Endothelial cell of umbilical vein (primary cell): ENCODE measurements around the gene ZNF740. TPM values are rescaled to one million over a fixed set of nuclear protein-coding genes. Genes with fewer than 3 reads are reported as not detected.
A peak's percentile ranks its signal among the peaks of the same experiment; 100 is the strongest.

Experiments
- BruUV-seq: library from RNA; stranded (reverse); fragments of 400-500 nt; replicated peaks from 2 replicates; lab custom pipeline; 2021; lab: Mats Ljungman, UMichigan
- CTCF ChIA-PET: fragments of 300-600, 350-600 bp; sonication (Branson Sonifier 250); formaldehyde crosslinking; loops from one replicate; lab custom pipeline; 2021; ENCODE audit warnings: antibody characterized with exemption, inconsistent platforms; lab: Charles Lee
- POLR2A ChIA-PET: fragments of 300-600, 350-600 bp; sonication (Branson Sonifier 250); formaldehyde crosslinking; loops from one replicate; lab custom pipeline; 2021; ENCODE audit warnings: antibody characterized with exemption, inconsistent platforms; lab: Charles Lee
- DNase-seq: peaks from one replicate; pipeline ENCODE4 v3.0.0-alpha.2; 2011; ENCODE audit warnings: low read depth, low spot score
- FAIRE-seq: peaks from 2 replicates; lab custom pipeline; 2011; peaks lifted over from hg19 to GRCh38; lab: Jason Lieb, UNC
- H2AFZ ChIP-seq: 2 replicates; pipeline ENCODE4 v1.6.0; 2012; ENCODE audit warnings: low read depth, low read length, control low read depth, inconsistent platforms
- H3K27ac ChIP-seq: 2 replicates; pipeline ENCODE4 v1.5.1; 2011; ENCODE audit warnings: low read depth, mild to moderate bottlenecking, control low read depth, low read length, moderate library complexity; ENCODE audit not compliant: insufficient read depth
- H3K27me3 ChIP-seq, 2 experiments: 2 replicates each; pipeline versions ENCODE4 v1.6.0 to v1.6.1; 2011; ENCODE audit warnings: low read length in 2 of 2, mixed read lengths in 1 of 2; ENCODE audit not compliant: control insufficient read depth in 2 of 2, insufficient read depth in 2 of 2
- H3K36me3 ChIP-seq, 2 experiments: 2 replicates in 1 of 2; 3 replicates in 1 of 2; pipeline ENCODE4 v1.5.1; 2011; ENCODE audit warnings: low read length in 2 of 2, mild to moderate bottlenecking in 1 of 2, moderate library complexity in 1 of 2; ENCODE audit not compliant: control insufficient read depth in 2 of 2, insufficient read depth in 2 of 2; ENCODE audit errors: extremely low read depth in 1 of 2
- H3K4me1 ChIP-seq: 3 replicates; pipeline ENCODE4 v1.5.1; 2011; ENCODE audit warnings: mild to moderate bottlenecking, low read length; ENCODE audit not compliant: control insufficient read depth, insufficient read depth; ENCODE audit errors: extremely low read depth
- H3K4me2 ChIP-seq: 2 replicates; pipeline ENCODE4 v1.6.1; 2011; ENCODE audit warnings: low read length, control low read depth, mixed read lengths; ENCODE audit not compliant: insufficient read depth
- H3K4me3 ChIP-seq, 3 experiments: fragments of 200-600 bp in 1 of 3; sonication (generic), shearing (Covaris generic) in 1 of 3; replicated peaks in 1 of 3; 2 replicates each; pipeline ENCODE4 v1.5.1; 2011 to 2016; ENCODE audit warnings: control low read depth in 3 of 3, low read length in 3 of 3, mild to moderate bottlenecking in 2 of 3, inconsistent platforms in 1 of 3, low read depth in 1 of 3, moderate library complexity in 1 of 3; ENCODE audit not compliant: insufficient read depth in 1 of 3
- H3K79me2 ChIP-seq: 2 replicates; pipeline ENCODE4 v1.6.0; 2012; ENCODE audit warnings: low read length, inconsistent platforms; ENCODE audit not compliant: control insufficient read depth, insufficient read depth
- H3K9ac ChIP-seq: replicated peaks from 2 replicates; pipeline ENCODE3; 2011; ENCODE audit warnings: low read length, control low read depth; ENCODE audit not compliant: insufficient read depth; ENCODE audit errors: extremely low read depth
- H3K9me1 ChIP-seq: replicated peaks from 3 replicates; pipeline ENCODE4 v1.6.0; 2011; ENCODE audit warnings: mild to moderate bottlenecking, low read length; ENCODE audit not compliant: control insufficient read depth, insufficient read depth; ENCODE audit errors: extremely low read depth
- H3K9me3 ChIP-seq: replicated peaks from 2 replicates; pipeline ENCODE4 v1.5.1; 2012; ENCODE audit warnings: low read length, inconsistent platforms; ENCODE audit not compliant: control insufficient read depth, insufficient read depth
- H4K20me1 ChIP-seq: replicated peaks from 2 replicates; pipeline ENCODE3; 2011; ENCODE audit warnings: mild to moderate bottlenecking, low read length; ENCODE audit not compliant: control insufficient read depth, insufficient read depth; ENCODE audit errors: extremely low read depth
- CTCF ChIP-seq, 2 donors: IDR thresholded peaks; 1 replicate in 1 of 2; 2 replicates in 1 of 2; pipeline ENCODE4 v1.5.1; 2011; ENCODE audit warnings: low read length in 2 of 2, mild to moderate bottlenecking in 2 of 2, moderate library complexity in 2 of 2, control low read depth in 1 of 2, inconsistent platforms in 1 of 2, low read depth in 1 of 2; ENCODE audit not compliant: insufficient read depth in 1 of 2; ENCODE audit errors: extremely low read depth in 1 of 2
- EZH2 ChIP-seq: IDR thresholded peaks from 2 replicates; pipeline ENCODE4 v1.6.1; 2012; ENCODE audit warnings: borderline replicate concordance, low read depth, mild to moderate bottlenecking, moderate library complexity, low read length, inconsistent platforms; ENCODE audit not compliant: severe bottlenecking
- FOS ChIP-seq: IDR thresholded peaks from 2 replicates; pipeline ENCODE4 v1.6.1; 2011; ENCODE audit warnings: mild to moderate bottlenecking, low read length, moderate library complexity, borderline replicate concordance; ENCODE audit not compliant: insufficient read depth
- GATA2 ChIP-seq: IDR thresholded peaks from 2 replicates; pipeline ENCODE4 v1.7.0; 2011; ENCODE audit warnings: low read depth, mild to moderate bottlenecking, moderate library complexity, mixed read lengths, low read length; ENCODE audit not compliant: insufficient read length, insufficient read depth
- JUN ChIP-seq: IDR thresholded peaks from 2 replicates; pipeline ENCODE4 v1.6.1; 2011; ENCODE audit warnings: borderline replicate concordance, low read depth; ENCODE audit not compliant: insufficient read length, insufficient read depth
- MAX ChIP-seq: IDR thresholded peaks from 2 replicates; pipeline ENCODE4 v1.6.1; 2011; ENCODE audit not compliant: insufficient read depth, insufficient read length
- MYC ChIP-seq: IDR thresholded peaks from one replicate; pipeline ENCODE4 v1.6.1; 2011; ENCODE audit warnings: mild to moderate bottlenecking, low read depth, low read length
- POLR2A ChIP-seq: IDR thresholded peaks from 2 replicates; pipeline ENCODE4 v1.6.1; 2012; ENCODE audit warnings: low read depth, mild to moderate bottlenecking, control low read depth, low read length
- POLR2AphosphoS5 ChIP-seq: IDR thresholded peaks from 2 replicates; pipeline ENCODE4 v1.6.1; 2012; ENCODE audit warnings: low read depth, mild to moderate bottlenecking, control low read depth, low read length, moderate library complexity; ENCODE audit not compliant: insufficient read depth
- dilution Hi-C: fragments of 300-500 bp; cut with MboI; formaldehyde crosslinking; loops from one replicate; pipeline ENCODE4 v1.15.0; 2019; ENCODE audit warnings: low sequenced_read_pairs; ENCODE audit not compliant: extremely low pct_ligation_motif_present
- intact Hi-C: fragments of 100-400 bp; cut with micrococcal nuclease; formaldehyde crosslinking; loops from one replicate; pipeline ENCODE4 v1.10.0; 2022
- polyA plus RNA-seq, 4 experiments: library from polyadenylated mRNA; depleted of rRNA in 3 of 4; stranded (reverse) in 3 of 4; unstranded in 1 of 4; fragments of >200 nt; gene quantifications; 2 replicates each; pipeline versions ENCODE4 v1.2.1 to v1.2.3, GENCODE V29; 2011 to 2012; ENCODE audit warnings: missing spikeins in 1 of 4
- total RNA-seq: library from RNA; stranded (reverse); gene quantifications from 2 replicates; pipeline ENCODE4 v1.2.3, GENCODE V29; 2021

ZNF740 gene
- total and polyA plus RNA-seq, 2 donors (not counting 3 experiments of a cell fraction or from before 2014, with no cell fraction given), result 10.5 to 38.1 TPM

- Histone ChIP-seq H2AFZ (peak overlapping the region; percentile 14), H3K4me3 (peak overlapping the region; percentile 60 to 91 (median 73)), H3K9me3 (no peaks in the 10 kb centered on the region), H3K4me1 (peaks cover 22% of the 10 kb centered on the region), H3K36me3 (peaks cover 12 to 13% of the 10 kb centered on the region in 2 experiments), H3K9me1 (no peaks in the 10 kb centered on the region), H3K27ac (peak overlapping the region; percentile 1), H3K79me2 (peaks cover 20% of the 10 kb centered on the region), H3K27me3 (no peaks in the 10 kb centered on the region), H3K9ac (peak overlapping the region; percentile 80), H3K4me2 (peak overlapping the region; percentile 74), H4K20me1 (no peaks in the 10 kb centered on the region)
- intact Hi-C loops (loop anchor here (1.0 to 2.0 kb wide), 3 partner anchors 22 to 102 kb away; partner anchors contain the start of gene SPRYD3), dilution Hi-C loops (loop anchor here (10.0 kb wide), 1 partner anchor 46 kb away; no protein-coding TSS in a partner anchor)
- POLR2A ChIA-PET, result interaction anchor here (0.7 to 1.0 kb wide), 2 partner anchors 8 to 102 kb away, joined by 3 to 4 read pairs; partner anchors contain the start of gene SPRYD3
- BruUV-seq, result no TSS peak
- FAIRE-seq (peak; percentile 18), DNase-seq (peak; percentile 80)
- peak; percentile 54 for TF ChIP-seq POLR2A
- TF ChIP-seq CTCF (IDR thresholded peaks at IDR 0.05; ENCODE audit: extremely low read depth in 1 of 2, insufficient read depth in 1 of 2, low read depth in 1 of 2, low read length in 2 of 2), result no peak
- no peak for TF ChIP-seq JUN
- CTCF ChIA-PET, result interaction anchor here (1.0 to 5.6 kb wide), 13 partner anchors 9 to 140 kb away, joined by 3 to 36 read pairs (median 5); partner anchors contain the start of genes AAAS, ESPL1 and SPRYD3
Measured at GRCh38 chr12:53180931-53181645, 566 bp downstream of the ZNF740 start.

- Histone ChIP-seq H3K27ac (no peak overlapping the region), H3K27me3 (no peaks in the 10 kb centered on the region), H3K4me2 (peak overlapping the region; percentile 74), H3K4me3 (peak overlapping the region in 1 of 3 experiments; percentile 73), H3K79me2 (peaks cover 20% of the 10 kb centered on the region), H4K20me1 (no peaks in the 10 kb centered on the region), H3K9me3 (no peaks in the 10 kb centered on the region), H3K9me1 (no peaks in the 10 kb centered on the region), H2AFZ (no peak overlapping the region), H3K36me3 (peaks cover 17 to 20% of the 10 kb centered on the region in 2 experiments), H3K9ac (no peak overlapping the region), H3K4me1 (peaks cover 22% of the 10 kb centered on the region)
- DNase-seq (no peak), FAIRE-seq (no peak)
- TF ChIP-seq EZH2 (no peak), MAX (no peak), MYC (no peak), GATA2 (no peak), JUN (no peak), POLR2AphosphoS5 (no peak), CTCF (IDR thresholded peaks at IDR 0.05; ENCODE audit: extremely low read depth in 1 of 2, insufficient read depth in 1 of 2, low read depth in 1 of 2, low read length in 2 of 2) (no peak), FOS (no peak), POLR2A (no peak)
- ChIA-PET CTCF (interaction anchor here (1.2 to 5.6 kb wide), 6 partner anchors 8 to 115 kb away, joined by 3 to 36 read pairs (median 24); no protein-coding TSS in a partner anchor), POLR2A (no interaction called here)
- BruUV-seq, result no TSS peak
- dilution Hi-C loops (loop anchor here (10.0 kb wide), 1 partner anchor 47 kb away; no protein-coding TSS in a partner anchor), intact Hi-C loops (loop anchor here (2.0 kb wide), 2 partner anchors 23 to 103 kb away; partner anchors contain the start of gene SPRYD3)
Measured at GRCh38 chr12:53181935-53182334, 1.4 kb downstream of the ZNF740 start.
